Tongue (tissue), 1 donor: Measurements from ENCODE around the gene TGFB3. TPM values are rescaled to one million over a fixed set of nuclear protein-coding genes. Genes with fewer than 3 reads are reported as not detected.

Experiments
- total RNA-seq: library from RNA; depleted of rRNA; stranded (reverse); fragments of >200 nt; gene quantifications from one replicate; pipeline ENCODE4 v1.2.3, GENCODE V29; 2014

Gene TGFB3
- total RNA-seq, 1 donor from 2014 or later, result 69.4 TPM

Other genes with a start within 250 kb of the TGFB3 start
- gene IFT43, start 3.8 kb upstream of the TGFB3 start, total RNA-seq, result 22.0 TPM
- 76.6 TPM for gene GPATCH2L, start 169.9 kb upstream of the TGFB3 start, total RNA-seq